SKM-1 treated with dmso at 0.1 percent for 144 hours (cell line): ENCODE measurements around the gene CLEC6A.
"Not testable (repeated sequence)": the region's sequence is repeated elsewhere in the genome, so short reads cannot be mapped to it uniquely, and the experiment has no call there.

Experiments
- DNase-seq: peaks from one replicate; lab custom pipeline; 2025; ENCODE audit not compliant: unreplicated experiment; lab: John Stamatoyannopoulos, UW

Gene CLEC6A

GRCh38 chr12:8455727-8456360 lies at the start of gene CLEC6A:
TSS of gene CLEC6A (plus strand) at chr12:8455962. CDS start at chr12:8456112, 150 bp downstream.
- no peak for DNase-seq

- not testable (repeated sequence) for DNase-seq
These were observed 36.2 kb upstream of the CLEC6A start for GRCh38 chr12:8419576-8419975.

DNA sequence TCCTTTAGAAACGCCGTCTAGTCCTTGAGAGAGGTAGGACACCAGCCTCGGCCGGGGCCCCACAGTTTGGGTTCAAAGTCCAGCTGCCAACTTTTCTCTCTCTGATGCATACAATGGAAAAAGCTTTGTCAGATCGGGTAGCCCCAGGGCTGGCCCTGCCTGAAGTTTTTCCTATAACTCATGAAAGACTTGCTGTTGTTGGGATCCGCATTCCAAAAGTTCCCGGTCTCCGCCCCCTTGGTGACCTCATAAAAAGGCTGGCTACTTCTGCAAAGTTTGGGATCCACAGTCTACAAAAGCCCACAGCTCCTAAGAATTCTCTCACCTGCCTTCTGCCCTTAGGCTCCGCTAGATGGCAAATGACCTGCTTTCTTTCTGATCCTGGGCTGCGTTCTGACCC lies 35.3 kb upstream of the CLEC6A start:
- no peak for DNase-seq

- not testable (repeated sequence) for DNase-seq
These were observed 11.1 kb upstream of the CLEC6A start for GRCh38 chr12:8444536-8445278.

GRCh38 chr12:8445731-8446130 lies 10.0 kb upstream of the CLEC6A start:
- no peak for DNase-seq

- no peak for DNase-seq
These were observed 8.9 kb upstream of the CLEC6A start for GRCh38 chr12:8446642-8447547.

- no peak for DNase-seq
These were observed 6.4 kb upstream of the CLEC6A start for GRCh38 chr12:8449355-8449859.

DNA sequence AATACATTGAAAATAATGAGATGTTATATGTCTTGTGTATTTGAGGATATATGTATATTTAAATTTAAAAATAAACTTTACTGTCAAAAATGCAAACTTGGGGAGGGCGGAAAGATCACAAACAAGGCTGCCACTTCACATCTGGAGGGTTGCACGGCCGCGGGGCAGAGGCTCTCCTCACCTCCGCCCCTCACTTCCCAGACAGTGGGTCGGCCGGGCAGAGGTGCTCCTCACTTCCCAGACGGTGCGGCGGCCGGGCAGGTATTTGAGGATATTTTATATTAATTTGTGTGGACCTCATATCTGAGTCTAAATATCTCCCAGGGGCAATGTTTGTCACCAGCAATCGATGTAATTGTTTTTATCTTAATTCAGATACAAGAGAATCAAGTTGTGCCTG lies 3.7 kb upstream of the CLEC6A start:
- no peak for DNase-seq

GRCh38 chr12:8453021-8453513 lies 2.7 kb upstream of the CLEC6A start:
- no peak for DNase-seq

GRCh38 chr12:8453796-8454195 lies 2.0 kb upstream of the CLEC6A start:
- DNase-seq: no peak

- no peak for DNase-seq
These were observed 491 bp upstream of the CLEC6A start for GRCh38 chr12:8455271-8455670.

- no peak for DNase-seq
These were observed 5.7 kb downstream of the CLEC6A start for GRCh38 chr12:8461426-8461825.

GRCh38 chr12:8465301-8465996 lies 9.7 kb downstream of the CLEC6A start:
- DNase-seq: no peak

DNA sequence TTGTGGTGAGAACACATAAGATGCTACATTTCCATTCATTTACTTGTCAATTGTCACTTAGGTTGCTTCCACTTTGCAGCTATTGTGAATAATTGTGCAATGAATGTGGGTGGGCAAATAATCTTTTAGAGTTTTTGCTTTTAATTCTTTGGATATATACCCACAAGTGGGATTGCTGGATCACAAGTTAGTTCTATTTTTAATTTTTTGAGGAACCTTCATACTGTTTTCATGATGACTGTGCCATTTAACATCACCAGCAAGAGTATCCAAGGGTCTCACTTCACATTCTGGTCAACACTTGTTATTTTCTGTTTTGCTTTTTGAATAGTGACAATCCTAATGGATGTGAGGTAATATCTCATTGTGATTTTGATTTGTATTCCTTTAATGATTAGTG lies 10.5 kb downstream of the CLEC6A start:
- DNase-seq: no peak

- no peak for DNase-seq
These were observed 15.3 kb downstream of the CLEC6A start for GRCh38 chr12:8471090-8471489.

- DNase-seq: no peak
These were observed 19.9 kb downstream of the CLEC6A start for GRCh38 chr12:8475508-8476203.

- no peak for DNase-seq
These were observed 26.9 kb downstream of the CLEC6A start for GRCh38 chr12:8482571-8483061.

DNA sequence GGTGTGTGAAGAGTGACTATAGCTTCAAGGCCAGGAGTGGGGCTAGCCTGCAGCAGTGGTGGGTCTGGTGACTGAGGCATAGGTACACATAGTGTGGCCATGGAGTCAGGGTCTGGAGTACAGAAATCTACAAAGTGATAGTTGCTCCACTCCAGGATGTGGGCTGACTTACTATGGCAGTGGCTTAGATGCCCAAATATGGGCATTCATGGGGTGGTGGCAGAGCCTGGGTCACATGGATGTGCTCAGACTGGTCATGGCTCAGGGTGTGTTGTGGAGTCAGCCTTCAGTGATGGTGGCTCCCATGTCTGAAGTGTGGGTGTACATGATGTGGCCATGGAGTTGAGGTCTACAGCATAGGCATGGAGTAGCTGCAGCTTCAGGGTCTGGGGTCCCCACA lies 27.3 kb downstream of the CLEC6A start:
- no peak for DNase-seq

DNA sequence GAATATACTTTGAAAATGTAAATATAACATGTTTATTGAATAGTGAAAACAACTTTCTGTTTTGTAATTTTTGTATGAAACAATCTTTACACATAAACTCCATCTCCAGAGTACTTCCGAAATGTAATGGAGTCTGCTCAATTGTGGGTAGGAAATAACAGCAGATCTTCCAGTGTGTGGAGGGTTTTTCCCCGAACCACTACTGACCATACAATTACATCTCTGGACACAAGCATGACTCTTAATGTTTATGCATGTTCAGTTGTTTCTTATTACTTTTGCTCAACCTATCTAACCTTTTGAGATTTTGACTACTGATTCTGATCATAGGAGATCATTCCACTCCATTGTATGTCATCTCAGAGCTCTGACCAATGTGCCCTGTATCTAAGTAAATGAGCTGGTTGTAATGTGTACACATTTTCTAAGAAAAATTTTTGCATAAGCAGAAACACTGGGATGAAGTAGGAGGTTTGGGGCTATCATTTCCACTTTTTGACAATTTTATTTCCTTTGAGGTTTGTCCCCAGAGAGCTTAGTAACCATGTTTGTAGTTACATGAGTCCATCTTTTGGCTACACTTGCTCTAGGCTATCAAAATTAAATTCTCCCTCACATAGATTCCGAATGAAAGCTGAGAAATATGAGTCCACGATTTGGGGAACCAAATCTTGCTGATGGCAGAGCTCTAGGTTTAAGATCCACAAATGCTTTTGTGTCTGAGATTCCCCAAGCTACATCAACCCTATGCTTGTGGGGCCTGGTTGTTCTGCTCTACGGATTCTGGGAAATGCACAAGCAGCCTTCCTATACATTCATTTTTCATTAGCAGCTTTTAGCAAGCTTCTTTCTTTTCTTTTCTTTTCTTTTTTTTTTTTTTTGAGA lies 36.1 kb downstream of the CLEC6A start:
- no peak for DNase-seq
